ENCODE measurements around the gene ADGRL2. TPM values are rescaled to one million over a fixed set of nuclear protein-coding genes. Genes with fewer than 3 reads are reported as not detected.

ADGRL2 gene
- total RNA-seq, 2 donors from 2014 or later: 83.1 to 121 TPM

DNA sequence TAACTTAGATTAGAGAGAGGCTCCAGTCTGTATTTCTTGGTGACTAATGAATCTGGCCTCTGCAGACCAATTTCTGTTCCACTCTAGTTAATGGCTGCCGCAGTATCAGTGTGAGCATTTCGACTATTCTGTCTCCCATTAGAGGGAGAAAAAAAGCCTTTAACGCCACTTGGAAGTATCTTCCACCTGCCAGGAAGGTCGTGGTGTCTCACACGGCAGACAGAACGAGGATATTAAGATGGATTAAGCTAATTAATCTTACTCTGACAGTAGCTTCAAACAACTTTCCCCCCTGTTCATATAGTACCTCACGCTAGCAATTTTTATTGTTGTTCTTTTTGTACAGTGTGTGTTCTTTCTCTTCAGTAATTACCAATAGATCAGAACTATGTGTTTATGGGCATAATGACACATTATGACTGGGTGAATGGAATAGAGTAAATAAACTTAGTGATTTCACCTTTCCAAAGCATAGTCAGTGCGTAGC is 153.8 kb downstream of the ADGRL2 start:
- Histone ChIP-seq H3K27me3 (no peaks in the 10 kb centered on the region), H3K27ac (no peak overlapping the region), H3K4me1 (peaks cover 0 to 11% of the 10 kb centered on the region in 2 donors), H3K36me3 (peaks cover 12% of the 10 kb centered on the region), H3K4me3 (no peak overlapping the region), H3K9me3 (no peaks in the 10 kb centered on the region)
- TF ChIP-seq CTCF (IDR thresholded peaks at IDR 0.05): no peak
- no peak for DNase-seq (ENCODE audit: low spot score)

GRCh38 chr1:81967951-81968350 is 167.2 kb downstream of the ADGRL2 start:
- Histone ChIP-seq H3K4me3 (no peak overlapping the region), H3K27me3 (no peaks in the 10 kb centered on the region), H3K9me3 (no peaks in the 10 kb centered on the region), H3K36me3 (peaks cover 18% of the 10 kb centered on the region), H3K27ac (no peak overlapping the region), H3K4me1 (no peaks in the 10 kb centered on the region)
- no peak for DNase-seq (ENCODE audit: low spot score)
- no peak for TF ChIP-seq CTCF (IDR thresholded peaks at IDR 0.05)

- DNase-seq (ENCODE audit: low spot score): no peak
- Histone ChIP-seq H3K27ac (no peak overlapping the region), H3K4me1 (no peaks in the 10 kb centered on the region), H3K9me3 (no peaks in the 10 kb centered on the region), H3K4me3 (no peak overlapping the region), H3K36me3 (peaks cover 18% of the 10 kb centered on the region), H3K27me3 (no peaks in the 10 kb centered on the region)
- no peak for TF ChIP-seq CTCF (IDR thresholded peaks at IDR 0.05)
Observed at GRCh38 chr1:81970416-81970815, 169.7 kb downstream of the ADGRL2 start.

DNA sequence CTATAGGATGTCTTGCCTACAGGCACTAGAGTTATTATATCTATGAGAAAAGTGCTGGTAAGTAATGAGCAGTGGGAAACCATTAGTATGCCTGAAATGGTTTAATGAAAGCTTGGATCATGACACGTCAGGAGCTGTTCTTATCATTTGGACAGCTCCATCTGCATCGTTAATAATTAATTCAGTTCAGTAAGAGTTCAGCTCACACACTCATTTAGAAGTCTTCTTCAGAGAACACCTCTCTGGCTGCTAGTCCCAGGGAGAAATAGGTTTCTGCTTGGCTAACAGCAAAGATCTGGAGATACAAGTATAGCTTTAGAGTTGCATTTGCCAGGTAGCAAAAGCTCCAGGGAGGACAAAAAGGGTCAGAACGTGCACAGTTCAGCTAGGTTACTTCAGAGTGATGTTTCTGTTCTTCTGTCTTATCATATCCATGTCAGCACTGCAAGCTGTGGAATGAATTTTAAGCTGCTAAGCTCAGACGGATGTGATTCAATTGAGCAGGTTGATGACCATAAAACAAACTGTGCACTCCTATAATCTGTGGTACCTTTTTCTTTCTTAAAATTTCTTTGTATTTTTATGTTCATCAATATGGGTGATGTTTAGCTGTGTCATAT is 173.6 kb downstream of the ADGRL2 start:
- H3K27me3 ChIP-seq: no peaks in the 10 kb centered on the region
- no peak overlapping the region for H3K4me3 ChIP-seq
- H3K27ac ChIP-seq: no peak overlapping the region
- H3K9me3 ChIP-seq: no peaks in the 10 kb centered on the region
- no peak for DNase-seq (ENCODE audit: low spot score)
- no peak for TF ChIP-seq CTCF (IDR thresholded peaks at IDR 0.05)
- peaks cover 0 to 4% of the 10 kb centered on the region in 2 donors for H3K4me1 ChIP-seq
- H3K36me3 ChIP-seq: peaks cover 15% of the 10 kb centered on the region

- no peak for TF ChIP-seq CTCF (IDR thresholded peaks at IDR 0.05)
- no peak overlapping the region for H3K27ac ChIP-seq
- H3K4me3 ChIP-seq: no peak overlapping the region
- H3K27me3 ChIP-seq: no peaks in the 10 kb centered on the region
- peaks cover 0 to 4% of the 10 kb centered on the region in 2 donors for H3K4me1 ChIP-seq
- H3K9me3 ChIP-seq: no peaks in the 10 kb centered on the region
- H3K36me3 ChIP-seq: peaks cover 13% of the 10 kb centered on the region
- DNase-seq (ENCODE audit: low spot score): no peak
Observed at GRCh38 chr1:81974883-81975555, 174.3 kb downstream of the ADGRL2 start.
